ENCODE data around the gene ANKRD55.
A peak's percentile ranks its signal among the peaks of the same experiment; 100 is the strongest.

ANKRD55 gene

DNA sequence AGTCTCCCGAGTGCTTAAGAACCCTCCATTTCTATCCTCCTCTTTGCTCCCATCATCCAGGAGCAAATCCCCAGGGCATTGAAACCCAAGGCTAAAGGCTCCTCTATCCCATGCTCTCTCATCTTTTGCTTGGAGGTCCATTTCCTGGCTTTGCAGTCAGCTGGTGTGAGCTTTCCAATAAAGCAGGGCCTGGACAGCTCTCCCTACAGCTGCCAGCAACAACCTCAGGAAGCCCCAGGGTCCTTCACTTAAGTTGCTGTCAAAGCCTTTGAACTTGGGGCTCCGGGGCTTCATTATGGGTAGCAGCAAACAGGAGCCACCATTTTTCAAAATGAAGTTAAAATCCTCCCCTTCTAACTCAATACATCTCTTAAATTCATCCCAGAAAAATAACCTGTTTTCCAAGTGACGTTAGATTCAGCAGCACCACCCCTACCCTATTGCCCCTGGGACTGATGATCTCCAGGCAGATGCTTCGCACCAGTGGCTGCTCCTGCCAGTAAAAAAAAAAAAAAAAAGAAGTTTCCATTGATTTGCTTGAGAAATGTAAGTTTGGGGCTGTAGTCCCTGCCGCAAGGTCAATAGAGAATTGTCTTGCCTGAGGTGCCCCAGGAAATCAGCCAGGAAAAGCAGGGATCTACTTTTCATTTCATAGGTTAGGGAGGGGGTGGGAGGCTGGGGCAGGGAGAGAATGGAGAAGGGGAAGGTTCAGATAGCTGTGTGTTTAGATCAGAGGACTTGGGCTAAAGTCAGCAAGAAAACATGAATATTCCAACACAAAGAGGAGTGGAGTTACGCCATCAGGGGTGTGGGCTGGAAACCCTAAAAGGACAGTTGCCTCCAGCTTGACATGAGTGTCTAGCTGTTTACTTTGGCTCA lies 154.6 kb downstream of the ANKRD55 start:
- no peak for DNase-seq (ENCODE audit: low read depth in 2 of 2)

DNA sequence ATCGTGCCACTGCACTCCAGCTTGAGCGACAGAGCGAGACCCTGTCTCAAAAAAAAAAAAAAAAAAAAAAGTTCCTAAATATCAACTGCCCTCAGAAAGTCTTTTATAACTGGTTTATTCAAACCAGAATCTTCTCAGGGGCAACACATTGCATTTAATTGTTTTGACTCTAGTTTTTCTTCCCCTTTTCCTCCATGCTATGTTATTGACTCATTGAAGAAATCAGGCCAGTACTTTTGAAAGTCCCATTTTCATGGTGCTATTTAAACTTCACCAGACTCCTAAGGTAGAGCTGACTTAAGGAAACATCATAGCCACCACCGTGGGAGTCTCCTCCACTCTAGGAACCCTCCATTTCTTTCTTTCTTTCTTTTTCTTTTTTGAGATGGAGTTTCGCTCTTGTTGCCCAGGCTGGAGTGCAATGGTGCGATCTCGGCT lies 155.3 kb downstream of the ANKRD55 start:
- DNase-seq (ENCODE audit: low read depth in 2 of 2) = no peak

DNA sequence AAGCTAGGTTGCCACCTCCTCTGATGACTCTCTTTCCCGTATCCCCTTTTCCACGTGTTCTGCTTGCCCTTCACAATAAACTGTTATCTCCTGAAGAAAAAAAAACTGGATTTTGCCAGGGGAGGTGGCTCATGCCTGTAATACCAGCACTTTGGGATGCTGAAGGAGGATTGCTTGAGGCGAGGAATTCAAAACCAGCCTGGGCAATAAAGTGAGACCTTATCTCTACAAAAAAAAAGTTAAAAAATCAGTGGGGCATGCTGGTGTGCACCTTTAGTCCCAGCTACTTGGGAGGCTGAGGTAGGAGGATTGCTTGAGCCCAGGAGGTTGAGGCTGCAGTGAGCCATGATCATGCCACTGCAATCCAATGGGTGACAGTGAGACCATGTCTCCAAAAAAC lies 156.6 kb downstream of the ANKRD55 start:
- no peak for DNase-seq (ENCODE audit: low read depth in 2 of 2)

DNA sequence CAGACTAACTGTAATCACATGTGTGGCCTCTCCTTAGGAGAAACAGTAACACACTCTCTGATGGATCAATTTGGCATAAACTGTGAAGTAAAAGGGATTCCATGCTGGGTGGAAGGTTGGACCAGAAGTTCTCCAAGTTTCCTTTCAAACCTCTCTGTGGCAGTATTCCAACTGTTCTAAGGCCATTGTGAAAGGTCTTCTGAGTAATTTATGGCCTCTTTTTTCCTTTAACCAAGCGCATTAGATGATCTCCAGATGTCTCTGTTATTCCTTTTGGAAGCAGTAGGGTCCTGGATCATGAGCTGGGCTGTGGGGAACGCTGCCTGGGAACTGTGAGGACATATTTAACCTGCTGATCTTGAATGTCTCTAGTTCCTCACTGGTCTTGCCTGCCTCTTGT lies 157.8 kb downstream of the ANKRD55 start:
- DNase-seq (ENCODE audit: low read depth in 2 of 2) = no peak

DNA sequence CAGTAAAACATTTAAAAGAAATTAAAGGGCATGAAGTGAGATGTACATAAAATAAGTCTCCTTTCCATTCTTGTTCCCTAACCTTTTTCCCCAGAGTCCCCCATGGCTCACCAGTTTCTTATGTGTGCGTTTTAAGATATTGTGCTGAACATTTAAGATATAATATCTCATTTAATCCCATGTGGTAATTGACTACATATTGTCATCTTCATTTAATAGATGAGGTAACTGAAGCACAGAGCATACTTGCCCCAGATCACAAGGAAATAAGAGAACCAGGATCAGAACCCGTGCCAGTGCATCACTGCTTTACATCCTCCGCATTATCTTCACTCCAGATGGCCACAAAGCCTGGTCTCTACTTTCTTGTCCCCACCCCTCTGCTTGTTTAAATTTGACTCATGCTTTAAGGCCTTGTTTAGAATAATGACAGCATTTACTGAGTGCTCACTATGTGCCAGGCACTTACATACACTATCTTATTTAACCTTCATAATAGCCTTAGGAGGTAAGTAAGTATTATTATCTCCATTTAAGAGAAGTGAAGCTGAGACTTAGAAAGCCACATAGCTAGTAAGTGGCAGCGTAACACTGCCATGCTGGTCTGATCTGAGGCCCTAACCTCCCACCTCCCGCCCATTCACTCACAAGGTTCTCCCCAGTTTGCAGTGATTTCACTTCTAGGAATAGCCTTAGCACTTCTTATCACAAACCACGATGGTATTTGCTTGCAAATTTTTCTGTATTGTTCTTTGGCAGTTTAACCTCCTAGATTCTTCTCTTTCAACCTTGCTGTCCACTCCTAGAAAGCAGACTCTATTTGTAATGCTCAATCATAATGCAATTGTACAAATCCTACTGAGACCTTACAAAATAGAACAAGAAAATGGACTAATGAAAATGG lies 160.0 kb downstream of the ANKRD55 start:
- no peak for DNase-seq (ENCODE audit: low read depth in 2 of 2)

DNA sequence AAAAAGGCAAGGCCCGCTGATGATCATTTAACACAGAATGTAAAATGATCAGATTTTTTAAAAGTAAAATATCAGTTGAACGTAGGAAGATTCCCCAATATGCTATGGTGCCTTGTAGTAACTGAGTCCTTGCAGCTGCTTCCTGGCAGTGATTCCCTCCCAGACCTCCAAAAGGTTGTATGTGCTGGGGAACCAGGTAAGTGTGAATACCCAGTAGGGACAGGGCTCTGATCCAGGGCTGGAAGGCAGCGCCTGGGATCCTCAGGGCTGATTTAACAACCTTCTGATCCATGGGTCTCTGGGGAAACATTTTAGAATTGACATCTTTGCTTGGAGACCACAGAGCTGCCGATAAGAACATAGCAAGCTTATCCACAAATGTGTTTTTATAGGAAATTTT lies 161.7 kb downstream of the ANKRD55 start:
- no peak for DNase-seq (ENCODE audit: low read depth in 2 of 2)

DNA sequence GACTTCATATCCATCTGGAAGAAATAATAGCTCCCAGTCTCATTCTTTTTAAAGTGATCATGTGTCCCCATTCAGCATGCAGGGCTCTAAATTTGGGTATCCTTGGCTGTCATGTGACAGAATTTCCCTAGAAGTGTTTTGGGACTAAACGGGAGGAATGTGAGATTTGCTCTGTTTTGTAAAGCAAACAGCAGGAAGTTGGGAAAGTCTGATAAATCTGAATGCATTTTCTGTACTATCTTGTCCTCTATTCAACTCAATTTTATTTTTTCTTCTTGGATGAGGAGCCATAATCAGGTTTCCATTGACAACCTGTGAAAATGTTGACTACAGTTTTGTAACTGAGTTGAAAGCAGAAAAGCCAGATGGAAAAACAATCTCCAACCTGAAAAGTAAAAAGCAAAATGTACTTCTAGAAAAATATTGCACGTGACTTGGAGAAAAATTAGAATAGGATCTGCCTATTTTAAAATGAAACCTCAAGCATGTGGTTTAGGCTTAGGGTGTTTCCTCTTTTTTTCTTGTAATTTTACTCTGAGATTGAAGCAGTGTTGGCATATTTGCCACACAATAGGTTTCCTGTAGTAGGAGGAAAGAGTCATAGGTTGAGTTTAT lies 162.2 kb downstream of the ANKRD55 start:
- no peak for DNase-seq (ENCODE audit: low read depth in 2 of 2)

DNA sequence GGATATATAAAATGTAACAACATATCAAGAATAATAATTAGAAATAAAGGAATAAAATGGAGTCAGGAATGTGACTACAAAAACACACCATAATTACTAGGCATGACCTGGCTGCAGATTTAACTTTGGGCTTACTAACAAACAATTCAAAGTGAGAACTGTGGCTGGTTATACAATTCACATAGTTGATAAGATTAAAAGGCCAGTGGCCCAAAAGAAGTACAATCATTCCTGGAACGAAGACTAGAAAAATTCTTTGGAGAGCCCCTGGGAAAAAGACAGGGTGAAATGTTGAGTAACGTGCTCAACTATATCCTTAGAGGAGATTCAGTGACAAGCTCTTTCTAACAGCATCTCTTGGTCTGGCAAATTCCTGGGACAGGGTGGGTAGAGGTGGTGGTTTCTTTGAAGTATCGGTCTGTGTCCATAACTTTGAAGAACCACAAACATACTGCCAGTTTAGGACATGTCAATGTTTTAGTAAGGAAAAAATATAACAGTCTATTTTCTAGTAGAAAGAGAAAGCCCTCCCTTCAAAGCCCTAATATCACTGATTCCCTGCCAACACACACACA lies 163.4 kb downstream of the ANKRD55 start:
- DNase-seq (ENCODE audit: low read depth in 2 of 2) = no peak

DNA sequence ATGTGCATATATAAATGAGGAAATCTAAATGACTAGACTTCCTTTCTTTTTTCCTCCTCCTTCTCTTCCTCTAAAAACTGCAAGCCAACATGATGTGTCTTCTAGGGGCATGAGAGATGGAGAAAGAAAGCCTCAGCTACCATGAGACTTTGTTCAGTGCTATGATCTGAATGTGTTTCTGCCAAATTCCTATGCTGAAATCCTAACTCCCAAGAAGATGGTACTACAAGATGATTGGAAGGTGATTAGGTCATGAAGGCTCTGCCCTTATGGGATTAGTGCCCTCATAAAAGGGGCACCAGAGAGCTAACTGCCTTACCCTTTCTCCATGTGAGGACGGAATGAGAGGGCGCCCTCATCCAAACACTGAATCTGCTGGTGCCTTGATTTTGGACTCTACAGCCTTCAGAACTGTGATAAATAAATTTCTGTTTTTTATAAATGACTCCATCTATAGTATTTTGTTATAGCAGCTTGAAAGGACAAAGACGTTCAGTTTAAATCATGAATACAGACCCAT lies 166.1 kb downstream of the ANKRD55 start:
- DNase-seq (ENCODE audit: low read depth in 2 of 2) = no peak

DNA sequence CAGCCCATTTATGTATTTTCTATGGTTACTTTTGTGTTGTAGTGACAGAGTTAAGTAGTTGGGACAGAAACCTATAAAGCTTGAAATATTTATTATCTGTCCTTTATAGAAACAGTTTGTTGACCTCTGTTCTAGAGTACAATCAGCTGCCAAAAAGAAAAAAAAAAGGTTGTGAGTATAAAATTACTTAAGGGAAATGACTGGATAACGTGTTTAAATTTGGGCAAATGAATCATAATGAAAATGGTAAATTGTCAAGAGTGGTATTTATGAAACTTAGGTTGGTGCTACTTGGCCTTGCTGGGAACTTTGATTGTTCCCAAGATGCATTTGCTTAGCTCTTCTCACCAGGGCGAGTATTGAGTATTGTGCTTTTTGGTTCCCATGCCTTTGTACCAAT lies 168.1 kb downstream of the ANKRD55 start:
- no peak for DNase-seq (ENCODE audit: low read depth in 2 of 2)

DNA sequence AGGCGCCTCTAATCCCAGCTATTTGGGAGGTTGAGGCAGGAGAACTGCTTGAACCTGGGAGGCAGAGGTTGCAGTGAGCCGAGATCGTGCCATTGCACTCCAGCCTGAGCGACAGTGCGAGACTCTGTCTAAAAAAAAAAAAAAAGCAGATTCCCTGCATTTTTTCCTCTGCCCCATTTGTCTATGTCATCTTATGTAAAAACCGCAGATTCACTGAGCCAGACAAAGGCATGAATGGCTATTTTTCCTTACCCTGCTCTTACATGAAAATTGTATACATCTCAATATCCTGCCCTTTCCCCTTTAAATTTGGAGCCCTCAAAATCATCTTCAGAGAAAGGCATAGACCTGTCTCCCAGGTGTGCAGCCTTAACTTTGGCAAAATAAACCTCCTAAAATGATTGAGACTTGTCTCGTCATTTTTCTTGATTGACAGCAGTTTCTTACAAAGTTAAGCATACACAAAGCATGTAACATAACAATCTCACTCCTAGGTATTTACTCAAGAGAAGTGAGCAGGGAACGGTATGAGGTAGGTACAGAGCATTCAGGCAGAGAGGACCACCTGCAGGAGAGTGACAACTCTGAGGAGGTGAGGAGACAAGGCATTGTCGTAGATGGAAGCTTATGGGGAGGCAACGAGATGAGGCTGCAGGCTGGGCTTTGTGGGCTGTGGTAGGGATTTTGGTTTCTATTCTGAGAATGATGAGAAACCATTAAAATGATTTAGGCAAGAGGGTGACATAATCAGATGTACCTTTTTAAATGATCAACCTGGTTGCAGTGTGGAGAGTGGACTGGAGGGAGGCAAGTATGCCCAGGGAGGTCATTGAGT lies 172.6 kb downstream of the ANKRD55 start:
- peak in 1 of 2 donors; percentile 25 for DNase-seq (ENCODE audit: low read depth in 2 of 2)

DNA sequence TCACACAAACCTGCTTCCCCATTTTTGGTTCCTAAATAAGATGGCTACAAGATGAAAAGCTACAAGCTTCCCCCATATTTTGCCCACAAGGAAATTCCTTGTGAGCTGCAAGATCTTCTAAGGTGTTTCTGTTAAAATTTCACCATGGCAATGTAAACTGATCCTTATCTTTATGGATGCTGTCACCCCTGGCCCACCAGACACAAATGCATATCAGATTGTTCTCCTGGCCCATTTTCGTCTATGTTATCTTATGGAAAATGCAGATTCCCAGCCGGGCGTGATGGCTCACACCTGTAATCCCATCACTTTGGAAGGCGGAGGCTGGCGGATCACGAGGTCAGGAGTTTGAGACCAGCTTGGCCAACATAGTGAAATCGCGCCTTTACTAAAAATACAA lies 173.3 kb downstream of the ANKRD55 start:
- DNase-seq (ENCODE audit: low read depth in 2 of 2) = no peak

DNA sequence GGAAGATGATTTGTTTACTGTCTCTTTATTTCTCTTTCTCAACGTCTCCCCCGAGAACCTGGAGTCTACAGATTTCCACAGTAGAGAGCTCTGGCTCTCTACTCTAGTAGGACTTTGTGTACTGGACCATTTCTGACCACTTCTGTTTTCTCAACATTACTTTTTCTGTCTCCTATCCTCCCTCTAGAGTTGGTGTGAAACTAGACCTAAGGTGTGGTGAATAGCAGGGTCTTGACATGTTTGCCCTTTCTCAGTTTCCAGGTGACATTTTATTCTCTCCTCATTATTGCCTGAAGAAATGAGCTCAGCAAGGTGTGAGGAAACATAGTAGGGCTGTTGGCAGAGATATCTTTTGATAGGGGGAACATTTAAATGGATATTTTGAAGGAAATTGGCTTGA lies 176.3 kb downstream of the ANKRD55 start:
- no peak for DNase-seq (ENCODE audit: low read depth in 2 of 2)

DNA sequence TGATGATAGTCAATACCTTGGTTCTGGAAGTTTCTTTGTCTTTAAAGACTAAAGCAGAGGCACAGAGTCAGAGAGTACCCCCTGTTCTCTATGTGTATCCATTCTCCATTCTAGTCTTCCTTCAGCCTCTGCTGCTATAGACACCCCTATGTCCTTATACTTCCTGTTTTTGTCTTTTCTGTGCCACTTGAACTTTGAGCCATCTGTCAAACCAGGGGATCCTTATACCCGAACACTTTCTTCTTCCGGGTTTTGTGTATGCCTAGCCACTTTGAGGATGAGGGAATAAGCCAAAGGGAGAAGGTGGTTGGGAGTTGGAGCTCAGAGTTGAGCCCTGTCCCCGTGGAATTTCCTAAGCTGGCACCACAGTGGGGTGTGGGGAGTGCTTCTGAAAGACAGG lies 177.3 kb downstream of the ANKRD55 start:
- DNase-seq (ENCODE audit: low read depth in 2 of 2) = no peak

DNA sequence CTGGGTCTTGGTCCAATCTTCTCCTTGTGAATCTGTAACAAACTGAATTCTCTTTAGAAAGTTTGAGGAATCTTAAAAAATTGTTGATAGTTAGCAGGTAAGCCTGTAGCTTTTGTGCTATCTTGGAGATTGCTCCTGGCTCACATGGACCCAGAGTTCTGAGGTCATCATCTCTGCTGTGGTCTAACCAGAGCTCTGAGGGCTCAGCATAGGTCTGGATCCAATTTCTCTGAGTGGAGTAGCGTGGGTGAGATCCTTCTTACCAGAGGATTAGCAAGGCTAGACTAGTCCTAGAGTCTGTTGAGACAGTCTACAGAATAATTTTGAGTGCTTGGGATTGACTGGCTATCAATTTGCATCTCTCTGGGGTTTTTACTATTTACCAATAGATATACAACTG lies 177.8 kb downstream of the ANKRD55 start:
- no peak for DNase-seq (ENCODE audit: low read depth in 2 of 2)

DNA sequence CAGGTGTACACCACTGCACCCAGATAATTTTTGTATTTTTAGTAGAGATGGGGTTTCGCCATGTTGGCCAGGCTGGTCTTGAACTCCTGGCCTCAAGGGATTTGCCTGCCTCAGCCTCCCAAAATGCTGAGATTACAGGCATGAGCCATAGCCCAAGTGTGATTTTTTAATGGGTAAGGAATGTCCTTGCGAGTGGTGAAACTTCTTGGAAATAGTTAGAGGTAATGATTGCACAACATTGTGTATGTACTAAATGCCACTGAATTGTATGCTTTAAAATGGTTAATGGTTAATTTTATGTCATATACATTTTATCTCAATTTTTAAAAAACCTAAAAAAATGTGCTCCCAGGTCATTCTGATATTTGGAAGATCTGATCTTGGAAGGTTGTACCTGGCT lies 178.5 kb downstream of the ANKRD55 start:
- DNase-seq (ENCODE audit: low read depth in 2 of 2) = no peak

DNA sequence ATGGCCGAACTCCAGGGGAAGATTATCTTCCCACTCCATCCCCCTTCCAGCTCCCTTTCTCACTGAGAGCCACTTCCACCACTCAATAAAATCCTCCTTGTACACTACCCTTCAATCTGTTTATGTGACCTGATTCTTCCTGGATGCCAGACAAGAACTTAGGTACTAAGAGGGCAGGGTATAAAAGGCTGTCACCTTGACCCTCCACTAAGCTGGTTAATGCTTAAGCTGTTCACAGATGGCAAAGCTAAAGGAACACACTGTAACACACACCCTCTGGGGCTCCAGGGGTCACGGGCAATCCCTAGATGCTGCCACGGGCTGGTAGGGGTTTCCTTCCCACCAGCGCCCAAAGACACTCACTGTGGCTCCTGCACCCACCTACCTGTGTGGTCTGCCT lies 179.8 kb downstream of the ANKRD55 start:
- no peak for DNase-seq (ENCODE audit: low read depth in 2 of 2)

DNA sequence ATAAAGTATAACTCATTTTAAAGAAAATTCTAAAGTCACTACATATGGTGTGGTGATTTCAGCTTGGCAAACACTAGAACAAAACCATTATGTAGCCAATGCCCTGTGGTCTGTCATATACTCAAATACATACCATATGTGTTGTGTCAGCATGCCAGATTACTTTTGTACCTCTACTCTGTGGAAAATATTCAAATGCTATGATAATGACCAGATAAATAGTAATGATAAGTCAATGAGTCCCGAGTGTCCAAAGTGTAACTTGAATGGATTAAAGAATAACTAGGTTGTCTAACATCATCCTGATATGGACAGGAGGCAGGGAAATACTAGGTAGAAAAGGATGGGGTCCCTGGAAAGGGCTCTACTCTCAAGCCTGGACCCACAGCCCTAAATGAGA lies 180.4 kb downstream of the ANKRD55 start:
- no peak for DNase-seq (ENCODE audit: low read depth in 2 of 2)

DNA sequence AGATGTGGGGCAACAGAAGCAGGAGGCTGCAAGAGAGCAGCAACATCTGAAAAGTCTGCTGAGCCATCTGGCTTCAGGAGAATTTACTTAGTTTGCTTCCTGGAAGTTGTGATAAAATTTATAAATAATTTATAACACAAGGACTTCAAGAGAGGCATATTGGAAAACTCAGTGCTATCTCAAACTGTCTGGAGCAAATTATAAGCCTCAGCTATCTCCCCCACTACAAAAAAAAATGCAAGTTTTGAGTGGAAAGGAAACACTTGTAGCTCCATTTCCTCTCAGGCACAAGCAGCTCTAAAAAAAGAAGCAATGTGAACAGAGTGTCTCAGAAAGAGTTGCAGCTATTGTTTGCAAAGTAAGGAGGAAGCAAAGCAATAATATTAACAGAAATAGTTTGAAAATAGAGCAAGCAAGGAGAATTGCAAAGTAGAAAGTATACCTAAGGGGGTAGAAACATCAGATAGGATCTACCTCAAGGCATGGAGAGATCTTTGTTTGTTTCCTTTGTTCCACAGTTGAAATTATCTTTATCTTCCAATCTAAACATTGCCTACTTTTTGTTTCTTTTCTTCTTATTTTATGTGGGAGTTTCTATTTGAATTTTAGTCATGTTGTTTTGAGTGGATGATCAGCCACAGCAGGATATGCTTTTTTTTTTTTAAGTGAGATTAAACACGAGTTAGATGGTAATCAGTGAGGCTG lies 182.4 kb downstream of the ANKRD55 start:
- DNase-seq (ENCODE audit: low read depth in 2 of 2) = no peak

Measured in activated CD4-positive, alpha-beta T cell treated with anti-CD3 and anti-CD28 coated beads for 24 hours (primary cell).